ENCODE data around the gene GCGR. TPM values are rescaled to one million over a fixed set of nuclear protein-coding genes. Genes with fewer than 3 reads are reported as not detected.

Gene GCGR
- total and polyA plus RNA-seq, 2 of the 13 experiments (the other 11 are each of a cell fraction or from before 2014, with no cell fraction given), result 0.04 to 0.13 TPM

DNA sequence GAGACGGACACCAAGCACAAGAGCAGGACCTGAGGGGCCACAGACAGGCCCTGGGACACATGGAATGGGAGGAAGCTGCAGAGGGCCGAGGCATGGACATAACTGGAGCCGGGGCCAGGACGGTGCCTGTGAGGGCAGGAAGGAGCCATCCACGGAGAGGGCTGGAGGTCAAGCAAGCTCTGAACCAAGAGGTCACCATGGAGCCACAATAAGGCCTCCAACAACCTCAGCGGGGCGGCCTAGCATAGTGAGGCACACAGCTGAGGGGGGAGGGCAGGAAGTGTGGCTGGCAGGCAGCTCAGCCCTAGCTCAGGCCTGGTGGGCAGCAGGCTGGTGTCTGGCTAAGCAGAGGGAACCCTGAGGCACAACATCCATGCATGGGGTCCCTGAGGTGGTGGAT is 24.7 kb downstream of the GCGR start:
- BruUV-seq (replicated peaks), result no TSS peak
- Histone ChIP-seq H3K79me2 (ENCODE audit: insufficient read depth, low read length) (peaks cover 19% of the 10 kb centered on the region), H3K36me3 (replicated peaks in 1 of 2; ENCODE audit: control insufficient read depth in 1 of 2, insufficient read depth in 2 of 2, low read length in 2 of 2) (no peaks in the 10 kb centered on the region), H3K4me3 (replicated peaks in 1 of 3; ENCODE audit: insufficient read depth in 1 of 3, low read depth in 2 of 3, low read length in 3 of 3) (no peak overlapping the region), H3K9me3 (ENCODE audit: low read length) (no peaks in the 10 kb centered on the region), H4K20me1 (ENCODE audit: insufficient read depth, low read length) (no peaks in the 10 kb centered on the region; the same call in 1 of the 2 replicates), H3K27ac (ENCODE audit: extremely low read length, insufficient read depth, low read length) (no peak overlapping the region), H3K27me3 (ENCODE audit: control insufficient read depth in 1 of 2, insufficient read depth in 2 of 2, low read length in 2 of 2) (no peaks in the 10 kb centered on the region; a peak in 2 of 5 replicates), H3K4me1 (ENCODE audit: insufficient read depth, low read length) (peaks cover 34% of the 10 kb centered on the region), H2AFZ (ENCODE audit: low read length) (no peak overlapping the region), H3K4me2 (ENCODE audit: low read depth, low read length) (no peak overlapping the region), H3K9ac (ENCODE audit: insufficient read depth, low read depth, low read length) (peak overlapping the region; percentile 23; the same call in 1 of the 2 replicates)
- WGBS (ENCODE audit: low lambda C conversion rate), result 84% methylated on average over 6 of the region's 7 CpGs
- POLR2A ChIA-PET, result interaction anchor here (0.5 to 1.3 kb wide), 3 partner anchors 21 to 54 kb away, joined by 3 to 4 read pairs (median 3); no protein-coding TSS in a partner anchor
- no peak for ATAC-seq
- in situ Hi-C loops (cut with HindIII; ENCODE audit: extremely low pct_ligation_motif_present, low pct_unique_long_range_greater_than_20kb), result no loop called here
- CTCF ChIA-PET (ENCODE audit: low intra/inter-chr PET ratio, low total read pairs), result no interaction called here
- intact Hi-C loops (cut with micrococcal nuclease; ENCODE audit: unreplicated experiment), result no loop called here
- DNase-seq (ENCODE audit: low spot score), result no peak
- FAIRE-seq, result no peak
- peak; percentile 80 for TF ChIP-seq AGO2 (optimal IDR thresholded peaks at IDR 0.05; ENCODE audit: low read depth, low read length)
- no peak for TF ChIP-seq RCOR2 (CRISPR knock-in tag; IDR thresholded peaks at IDR 0.05)
- TF ChIP-seq, protein P1, sequence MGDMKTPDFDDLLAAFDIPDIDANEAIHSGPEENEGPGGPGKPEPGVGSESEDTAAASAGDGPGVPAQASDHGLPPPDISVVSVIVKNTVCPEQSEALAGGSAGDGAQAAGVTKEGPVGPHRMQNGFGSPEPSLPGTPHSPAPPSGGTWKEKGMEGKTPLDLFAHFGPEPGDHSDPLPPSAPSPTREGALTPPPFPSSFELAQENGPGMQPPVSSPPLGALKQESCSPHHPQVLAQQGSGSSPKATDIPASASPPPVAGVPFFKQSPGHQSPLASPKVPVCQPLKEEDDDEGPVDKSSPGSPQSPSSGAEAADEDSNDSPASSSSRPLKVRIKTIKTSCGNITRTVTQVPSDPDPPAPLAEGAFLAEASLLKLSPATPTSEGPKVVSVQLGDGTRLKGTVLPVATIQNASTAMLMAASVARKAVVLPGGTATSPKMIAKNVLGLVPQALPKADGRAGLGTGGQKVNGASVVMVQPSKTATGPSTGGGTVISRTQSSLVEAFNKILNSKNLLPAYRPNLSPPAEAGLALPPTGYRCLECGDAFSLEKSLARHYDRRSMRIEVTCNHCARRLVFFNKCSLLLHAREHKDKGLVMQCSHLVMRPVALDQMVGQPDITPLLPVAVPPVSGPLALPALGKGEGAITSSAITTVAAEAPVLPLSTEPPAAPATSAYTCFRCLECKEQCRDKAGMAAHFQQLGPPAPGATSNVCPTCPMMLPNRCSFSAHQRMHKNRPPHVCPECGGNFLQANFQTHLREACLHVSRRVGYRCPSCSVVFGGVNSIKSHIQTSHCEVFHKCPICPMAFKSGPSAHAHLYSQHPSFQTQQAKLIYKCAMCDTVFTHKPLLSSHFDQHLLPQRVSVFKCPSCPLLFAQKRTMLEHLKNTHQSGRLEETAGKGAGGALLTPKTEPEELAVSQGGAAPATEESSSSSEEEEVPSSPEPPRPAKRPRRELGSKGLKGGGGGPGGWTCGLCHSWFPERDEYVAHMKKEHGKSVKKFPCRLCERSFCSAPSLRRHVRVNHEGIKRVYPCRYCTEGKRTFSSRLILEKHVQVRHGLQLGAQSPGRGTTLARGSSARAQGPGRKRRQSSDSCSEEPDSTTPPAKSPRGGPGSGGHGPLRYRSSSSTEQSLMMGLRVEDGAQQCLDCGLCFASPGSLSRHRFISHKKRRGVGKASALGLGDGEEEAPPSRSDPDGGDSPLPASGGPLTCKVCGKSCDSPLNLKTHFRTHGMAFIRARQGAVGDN (CRISPR knock-in tag; IDR thresholded peaks at IDR 0.05), result 0 out of 2 replicates have a peak, but pooled peaks have one; percentile 13
- 0 out of 2 replicates have a peak, but pooled peaks have one; percentile 25 for TF ChIP-seq ZNF333 (CRISPR knock-in tag; IDR thresholded peaks at IDR 0.05; ENCODE audit: borderline replicate concordance)

All from HepG2 (cell line).